GM08714 (cell line): Measurements from ENCODE around the gene UQCRQ.

Experiments
- H3K4me3 ChIP-seq: fragments of 200-500 bp; sonication (Bioruptor generic); 2 replicates; pipeline ENCODE4 v1.5.1; 2014; ENCODE audit warnings: mild to moderate bottlenecking, low read length, inconsistent platforms
- ZNF274 ChIP-seq: IDR thresholded peaks from 2 replicates; pipeline ENCODE4 v1.6.1; 2012; ENCODE audit warnings: mild to moderate bottlenecking, low read depth, low read length

Gene UQCRQ

DNA sequence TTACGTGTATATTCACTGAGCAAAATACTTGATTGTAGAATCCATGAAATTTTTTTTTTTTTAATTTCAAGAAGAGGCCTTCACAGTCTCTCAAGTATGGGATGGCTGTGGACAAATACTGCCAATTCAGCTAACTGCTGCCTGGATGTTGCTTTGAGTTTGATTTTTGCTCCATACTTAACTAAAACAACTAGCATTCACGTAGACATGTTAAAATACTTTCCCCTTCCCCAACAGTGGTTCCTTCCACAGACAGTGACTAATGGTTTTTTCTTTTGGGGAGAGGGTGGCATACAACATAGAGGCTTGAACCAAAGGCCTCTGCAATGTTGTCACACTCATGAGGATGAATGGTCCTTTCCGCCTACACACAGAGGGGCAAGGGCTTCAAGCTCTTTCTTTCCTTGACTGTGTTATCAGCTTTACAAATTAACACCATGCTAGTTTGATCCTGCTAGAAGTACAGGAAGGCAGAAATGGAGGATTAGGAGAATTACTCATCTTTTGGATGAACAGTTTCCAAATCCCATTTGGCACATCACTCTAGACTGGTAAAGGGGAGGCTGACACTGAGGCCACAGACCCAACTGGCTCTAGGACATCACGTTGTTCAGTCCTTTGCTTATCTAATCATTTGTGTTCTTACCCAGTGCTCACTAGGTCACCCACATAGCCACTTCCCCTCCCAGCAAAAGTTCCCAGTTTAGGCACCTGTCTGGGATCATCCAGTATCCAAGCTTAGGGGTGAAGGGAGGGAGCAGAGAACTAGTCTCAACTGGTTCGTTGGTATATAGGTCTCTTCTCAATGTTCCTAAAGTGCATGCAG, 5.2 kb downstream of the UQCRQ start:
- TF ChIP-seq ZNF274, result no peak
- H3K4me3 ChIP-seq, result no peak overlapping the region

DNA sequence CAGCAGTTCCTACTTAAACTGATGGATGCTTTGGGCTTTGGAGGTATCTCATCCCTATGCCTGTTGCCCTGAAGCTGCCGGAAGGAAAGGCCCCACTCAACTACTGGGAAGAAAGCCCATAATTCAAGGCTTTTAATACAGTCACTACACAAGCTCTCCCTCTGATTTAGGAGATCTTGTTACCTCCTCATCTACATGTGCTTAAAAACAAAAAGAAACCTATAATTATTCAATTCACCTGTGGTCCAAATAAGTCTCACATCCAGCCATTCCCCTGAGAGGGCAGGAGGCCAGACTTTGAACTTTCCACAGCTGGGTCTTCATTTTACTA, 6.3 kb downstream of the UQCRQ start:
- no peak overlapping the region for H3K4me3 ChIP-seq
- no peak for TF ChIP-seq ZNF274

DNA sequence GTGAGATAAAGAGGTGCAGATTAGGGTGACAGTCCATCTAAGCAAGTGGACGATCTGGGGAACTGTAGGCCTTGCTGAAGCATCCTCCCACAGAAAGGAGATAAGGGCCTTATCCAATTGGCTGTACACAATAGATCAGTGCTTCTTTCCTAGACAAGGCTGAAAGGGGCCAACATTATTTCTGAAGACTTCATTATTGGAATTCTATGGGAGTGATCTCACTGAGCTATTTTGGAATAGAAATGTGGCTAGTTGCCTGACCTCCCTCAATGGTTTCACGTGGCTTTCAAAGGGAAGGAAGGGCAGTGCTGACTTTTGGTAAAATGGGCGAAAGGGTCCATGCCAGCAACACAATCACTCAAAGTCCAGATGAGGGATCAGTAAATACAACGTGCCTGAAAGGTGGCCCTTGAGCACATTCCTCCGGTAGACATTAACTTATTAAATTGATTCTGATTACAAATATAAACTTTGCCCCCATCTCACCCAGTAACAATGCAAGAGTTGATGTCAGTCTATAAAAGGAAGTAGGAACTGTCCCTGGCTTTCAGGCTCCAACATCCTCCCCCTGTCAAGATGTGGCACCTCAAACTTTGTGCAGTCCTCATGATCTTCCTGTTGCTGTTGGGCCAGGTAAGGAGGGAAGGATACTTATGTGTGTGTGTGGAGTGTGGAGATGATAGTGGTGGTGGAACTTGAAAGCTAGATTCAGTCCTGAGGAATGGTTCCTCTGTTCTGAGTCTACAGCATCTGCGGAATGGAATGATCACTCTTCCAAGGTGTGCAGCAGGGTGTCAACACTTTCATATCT, 6.9 kb downstream of the UQCRQ start, which contains the start of gene LEAP2:
TSS of gene LEAP2 (plus strand) at position 550 of the 811 bp plus-strand sequence. CDS start at position 577, 27 bp downstream.
- H3K4me3 ChIP-seq, result no peak within 1 kb of the TSS
- TF ChIP-seq ZNF274, result no peak

DNA sequence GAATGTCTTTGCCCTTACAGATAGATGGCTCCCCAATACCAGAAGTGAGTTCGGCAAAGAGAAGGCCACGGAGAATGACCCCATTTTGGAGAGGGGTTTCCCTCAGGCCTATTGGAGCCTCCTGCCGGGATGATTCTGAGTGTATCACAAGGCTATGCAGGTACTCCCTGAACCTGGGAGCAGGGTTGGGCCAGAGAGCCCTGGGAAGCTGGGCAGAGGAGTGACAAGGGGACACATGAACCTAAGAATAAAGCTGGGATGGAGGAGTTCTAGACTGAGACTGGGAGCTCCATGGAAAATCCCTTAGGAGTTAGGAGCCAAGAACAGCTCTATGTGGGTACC, 7.5 kb downstream of the UQCRQ start:
- TF ChIP-seq ZNF274, result no peak
- H3K4me3 ChIP-seq, result no peak overlapping the region

DNA sequence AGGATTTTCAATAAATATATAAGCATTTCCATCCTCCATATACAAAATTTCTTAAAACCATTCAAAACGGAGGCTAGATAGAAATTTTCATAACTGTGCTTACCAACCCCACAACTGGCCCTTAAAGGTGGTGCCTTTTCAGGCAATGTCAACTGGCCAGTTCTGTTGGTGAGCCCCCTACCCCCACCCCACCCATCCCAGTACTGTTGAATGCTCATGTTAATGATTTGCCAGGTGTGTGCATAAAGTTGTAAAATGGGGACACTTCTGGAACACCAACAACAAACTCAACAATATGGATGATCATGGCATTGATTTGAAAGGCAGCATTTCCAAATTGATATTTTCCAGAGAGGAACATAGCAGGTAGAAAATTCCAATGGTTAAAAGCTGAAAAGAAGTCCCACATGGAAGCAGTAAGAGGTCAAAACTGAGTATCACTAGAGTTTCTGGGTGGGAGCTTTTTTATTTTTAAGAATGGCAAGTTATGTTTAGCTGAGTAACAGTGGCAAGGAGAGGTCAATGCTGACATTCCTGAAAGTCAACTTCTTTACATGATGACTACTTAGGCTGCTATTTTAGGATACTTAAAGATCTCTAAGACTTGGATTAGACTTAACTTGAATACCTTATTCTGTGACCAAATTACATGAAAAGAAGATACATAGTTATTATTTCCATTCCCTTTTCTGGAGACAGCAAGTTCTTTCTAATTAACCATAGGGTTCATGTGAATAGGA, 9.7 kb downstream of the UQCRQ start:
- no peak for TF ChIP-seq ZNF274
- H3K4me3 ChIP-seq, result no peak overlapping the region

DNA sequence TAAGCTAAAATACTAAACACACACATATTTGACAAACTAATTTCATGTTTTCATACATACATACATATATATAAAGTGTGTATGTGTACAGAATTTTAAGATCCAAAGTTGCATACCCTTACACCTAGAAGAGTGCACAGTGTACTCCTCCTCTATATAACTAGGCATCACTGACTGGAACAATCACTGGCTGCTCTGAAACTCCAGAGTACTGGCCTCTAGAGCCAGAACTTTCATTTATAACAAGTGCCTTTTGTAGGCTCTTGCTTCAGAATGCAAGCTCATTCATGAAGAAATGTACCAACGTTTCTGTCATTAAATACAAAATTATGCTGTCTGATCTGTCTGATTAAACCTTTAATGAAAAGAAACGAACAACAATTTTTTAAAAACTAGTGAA, 11.0 kb downstream of the UQCRQ start:
- TF ChIP-seq ZNF274, result no peak
- no peak overlapping the region for H3K4me3 ChIP-seq

DNA sequence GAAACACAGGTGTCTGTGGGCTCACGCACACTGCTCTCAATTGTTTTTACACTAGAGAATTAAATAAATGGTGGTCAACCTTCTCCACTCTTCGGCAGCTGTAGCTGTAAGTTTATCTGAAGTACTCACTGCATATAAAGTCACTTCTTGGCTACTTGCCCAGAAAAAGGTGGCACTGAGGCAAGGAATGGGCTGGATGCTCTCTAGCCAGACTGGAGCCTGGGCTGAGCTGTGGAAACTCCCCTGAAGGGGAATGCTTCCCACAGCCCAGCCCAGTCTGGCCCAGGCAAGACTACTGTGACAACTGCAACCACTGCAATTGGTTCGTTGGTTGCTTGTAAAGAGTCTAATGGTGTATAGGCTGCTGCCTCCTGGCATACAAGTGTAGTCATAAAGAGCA, 11.5 kb downstream of the UQCRQ start:
- H3K4me3 ChIP-seq, result no peak overlapping the region
- TF ChIP-seq ZNF274, result no peak

DNA sequence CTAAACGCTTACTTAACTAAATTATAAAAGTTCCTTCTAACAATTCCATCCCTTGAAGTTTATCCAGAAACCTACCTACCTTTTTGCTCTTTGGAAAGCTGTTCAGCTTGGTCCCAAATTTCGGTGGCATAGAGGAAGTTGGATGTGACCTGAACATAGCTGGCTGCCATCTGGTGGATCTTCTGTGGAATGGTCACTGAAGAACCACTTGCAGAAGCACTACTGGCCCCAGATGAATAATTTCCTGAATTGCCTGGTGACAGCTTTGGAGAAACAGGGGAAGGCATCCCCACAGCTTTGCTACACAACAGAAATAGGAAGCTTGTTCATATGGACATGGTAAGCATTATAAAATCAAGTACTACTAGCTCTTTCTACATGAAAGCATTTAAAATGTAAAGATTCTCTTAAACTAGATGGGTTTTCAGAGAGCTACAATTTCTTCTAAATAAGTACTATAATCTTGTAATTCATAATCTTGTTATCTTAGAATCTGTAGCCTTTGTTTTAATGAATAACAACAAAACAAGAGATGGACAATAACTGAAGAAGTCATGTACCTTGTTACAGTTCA, 16.9 kb downstream of the UQCRQ start:
- H3K4me3 ChIP-seq, result no peak overlapping the region
- no peak for TF ChIP-seq ZNF274

DNA sequence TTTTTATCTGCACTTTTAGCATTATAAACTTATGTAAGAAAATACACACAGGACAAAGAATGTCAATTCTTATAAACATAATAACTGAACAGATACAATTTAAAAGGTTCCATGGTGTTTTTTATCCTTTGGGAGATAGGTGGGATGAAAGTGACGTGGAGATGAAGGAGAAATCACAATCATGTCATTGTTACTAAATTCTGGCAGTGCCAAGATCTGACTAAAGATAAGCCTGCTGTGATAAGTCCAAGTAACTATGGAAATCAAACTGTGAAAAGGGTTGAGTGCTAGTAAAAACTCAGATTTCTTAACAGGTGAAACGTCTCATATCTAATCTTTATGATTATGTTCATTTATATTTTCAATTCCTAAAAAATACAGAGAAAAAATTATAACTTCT, 18.1 kb downstream of the UQCRQ start:
- H3K4me3 ChIP-seq, result no peak overlapping the region
- no peak for TF ChIP-seq ZNF274

DNA sequence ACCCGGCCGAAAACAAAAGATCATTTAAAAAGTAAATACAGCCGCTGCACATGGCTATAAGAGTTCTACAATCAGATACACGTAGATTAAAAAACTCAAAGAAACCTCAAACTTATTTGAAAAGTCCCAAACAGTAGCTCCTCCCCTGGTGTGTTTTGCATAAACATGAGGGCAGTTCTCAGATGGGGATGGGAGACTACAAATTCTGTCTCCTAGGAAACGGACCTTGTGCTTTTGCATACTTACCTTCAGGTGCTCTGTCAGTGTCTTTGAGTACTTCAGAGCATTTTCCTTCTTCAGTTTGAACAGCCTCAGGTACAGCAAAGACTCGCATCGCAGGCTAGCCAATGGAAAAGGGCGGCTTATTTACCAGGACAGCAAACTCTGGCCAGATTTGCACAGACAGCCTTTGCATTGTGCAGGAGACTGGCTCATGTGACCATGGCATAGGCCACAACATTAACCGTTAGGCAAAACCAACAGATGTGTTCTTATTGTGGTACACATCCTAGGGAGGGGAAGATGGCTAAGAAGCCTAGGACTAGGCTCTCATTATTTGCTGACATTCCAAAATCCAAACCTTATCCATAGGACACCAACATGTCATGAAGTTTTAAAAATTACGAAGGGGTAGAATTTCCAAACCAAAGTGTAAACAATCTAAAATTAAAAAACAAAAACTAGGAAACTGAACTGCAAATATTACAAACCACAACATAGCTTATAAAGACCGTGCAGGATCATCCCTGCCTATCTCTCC, 19.8 kb downstream of the UQCRQ start:
- H3K4me3 ChIP-seq, result no peak overlapping the region
- no peak for TF ChIP-seq ZNF274

DNA sequence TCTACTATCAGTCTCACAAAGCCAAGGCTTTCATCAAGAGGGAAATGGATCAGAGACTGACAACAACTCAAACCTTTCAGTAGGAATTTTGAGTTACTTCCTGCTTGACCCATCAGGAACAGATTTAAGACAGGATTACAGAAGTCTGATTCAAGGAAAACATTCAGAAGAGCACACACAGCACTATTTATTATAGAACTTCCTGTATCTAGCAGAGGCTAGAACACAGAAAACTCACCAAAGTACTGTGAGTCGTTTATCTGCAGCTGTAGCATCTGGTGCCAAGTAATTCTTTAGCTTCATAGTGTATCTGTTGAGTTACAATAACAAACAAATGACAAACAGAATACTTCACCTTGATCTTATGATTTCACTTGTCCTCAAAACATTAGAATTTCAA, 20.8 kb downstream of the UQCRQ start:
- TF ChIP-seq ZNF274, result no peak

DNA sequence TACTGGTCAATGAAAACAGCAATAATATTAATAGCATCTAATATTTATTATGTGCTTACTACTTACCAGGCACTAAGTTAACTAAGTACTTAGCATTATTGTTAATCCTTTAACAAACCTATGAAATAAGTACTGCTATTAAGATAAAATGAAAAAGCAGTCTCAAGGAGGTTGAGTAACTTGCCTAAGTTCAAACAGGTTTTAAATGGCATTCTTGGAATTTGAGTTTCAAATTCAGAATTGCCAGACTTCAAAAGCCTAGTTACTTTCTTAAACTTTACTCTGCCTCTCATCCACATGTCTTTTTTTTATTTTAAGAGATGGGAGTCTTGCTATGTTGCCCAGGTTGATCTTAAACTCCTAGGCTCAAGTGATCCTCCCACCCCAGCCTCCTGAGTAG, 23.1 kb downstream of the UQCRQ start:
- no peak overlapping the region for H3K4me3 ChIP-seq
- no peak for TF ChIP-seq ZNF274

More for the DNA sequence above, 20.8 kb downstream of the UQCRQ start:
- H3K4me3 ChIP-seq, result no peak overlapping the region

DNA sequence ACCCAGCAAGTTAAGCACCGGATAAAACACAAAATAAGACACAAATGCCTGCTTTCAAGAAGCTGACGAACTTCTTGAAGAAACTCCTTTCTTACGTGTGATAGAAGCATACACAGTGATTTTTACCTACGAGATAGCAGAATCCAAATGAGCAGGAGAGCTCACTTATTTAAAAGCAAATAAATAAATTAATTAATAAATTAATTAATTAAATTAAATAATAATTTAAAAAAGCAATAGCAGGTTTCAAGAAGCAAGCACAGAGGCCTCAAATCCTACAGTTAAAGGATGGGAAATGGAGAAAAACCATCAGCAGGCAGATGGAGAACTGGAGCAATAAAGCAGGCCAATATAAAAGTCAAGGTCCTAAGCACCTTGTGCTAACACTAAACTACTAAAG, 24.4 kb downstream of the UQCRQ start:
- no peak for TF ChIP-seq ZNF274
- H3K4me3 ChIP-seq, result no peak overlapping the region
